Left renal pelvis (tissue), 4 donors: ENCODE results near the gene GABRD. TPM values are rescaled to one million over a fixed set of nuclear protein-coding genes. Genes with fewer than 3 reads are reported as not detected.

ENCODE experiments used
- DNase-seq, 4 donors: peaks; one replicate each; pipeline ENCODE4 v3.0.0-alpha.2; 2013; ENCODE audit warnings: low read depth in 4 of 4, low spot score in 3 of 4
- polyA plus RNA-seq, 4 donors: library from polyadenylated mRNA; unstranded; fragments of 120-200 nt; gene quantifications; one replicate each; pipeline ENCODE4 v1.2.1, GENCODE V29; 2013; ENCODE audit not compliant: insufficient read length in 4 of 4

The GABRD gene
- polyA plus RNA-seq, 4 donors = 0.86 to 1.6 (median 1.1) TPM

GRCh38 chr1:2033165-2033564, 14.0 kb downstream of the GABRD start:
- DNase-seq = no peak

GRCh38 chr1:2036287-2036686, 17.1 kb downstream of the GABRD start:
- no peak for DNase-seq

GRCh38 chr1:2037314-2037979, 18.3 kb downstream of the GABRD start:
- DNase-seq = no peak

GRCh38 chr1:2038229-2038628, 19.1 kb downstream of the GABRD start:
- DNase-seq = no peak

GRCh38 chr1:2039251-2039650, 20.1 kb downstream of the GABRD start:
- DNase-seq = no peak

GRCh38 chr1:2041305-2041704, 22.2 kb downstream of the GABRD start:
- no peak for DNase-seq

- no peak for DNase-seq
These were observed 22.7 kb downstream of the GABRD start for GRCh38 chr1:2041887-2042286.

- no peak for DNase-seq
These were observed 24.0 kb downstream of the GABRD start for GRCh38 chr1:2042830-2043773.

GRCh38 chr1:2043886-2044285, 24.7 kb downstream of the GABRD start:
- DNase-seq = no peak

GRCh38 chr1:2044510-2045319, 25.6 kb downstream of the GABRD start:
- no peak for DNase-seq

GRCh38 chr1:2045468-2046173, 26.5 kb downstream of the GABRD start:
- DNase-seq = no peak

- no peak for DNase-seq
These were observed 27.2 kb downstream of the GABRD start for GRCh38 chr1:2046174-2046917.

GRCh38 chr1:2046953-2047748, 28.0 kb downstream of the GABRD start:
- DNase-seq = no peak

- DNase-seq = no peak
These were observed 28.9 kb downstream of the GABRD start for GRCh38 chr1:2047749-2048729.

- no peak for DNase-seq
These were observed 30.1 kb downstream of the GABRD start for GRCh38 chr1:2049225-2049717.

- peak in 2 of 4 donors; percentile 68 to 75 for DNase-seq
These were observed 30.7 kb downstream of the GABRD start, which contains the start of gene PRKCZ for GRCh38 chr1:2049718-2050431. PRKCZ (plus strand) TSS chr1:2050411; CDS start chr1:2050631, 220 bp downstream.

GRCh38 chr1:2050461-2050792, 31.3 kb downstream of the GABRD start:
- no peak for DNase-seq
